ENCODE data around the gene SLC12A8. TPM values are rescaled to one million over a fixed set of nuclear protein-coding genes. Genes with fewer than 3 reads are reported as not detected.

The SLC12A8 gene
- total RNA-seq, 6 experiments from 2014 or later, result 8.5 to 23.4 (median 20.3) TPM

DNA sequence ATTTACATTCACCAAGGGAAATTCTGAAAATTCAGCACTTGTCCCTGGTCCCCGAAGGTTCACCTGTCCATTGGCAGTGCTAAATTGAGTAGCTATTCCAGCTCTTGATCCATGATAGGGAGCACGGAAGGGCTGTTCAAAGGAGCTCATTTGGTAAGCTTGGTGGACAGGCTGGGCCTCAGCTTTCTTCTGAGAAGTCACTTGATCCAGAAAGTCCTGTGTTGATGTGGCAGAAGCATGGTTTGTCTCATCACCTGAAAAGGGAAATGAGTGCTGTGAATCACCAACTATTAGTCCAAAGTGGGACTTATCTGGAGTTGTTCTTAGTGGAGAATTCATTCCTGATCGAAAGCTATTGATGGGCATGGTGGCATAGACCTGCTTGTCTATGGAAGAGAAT, 19.9 kb upstream of the SLC12A8 start:
- ATAC-seq, result no peak
- Histone ChIP-seq H3K27me3 (no peaks in the 10 kb centered on the region), H3K9me3 (no peaks in the 10 kb centered on the region), H3K4me1 (no peaks in the 10 kb centered on the region), H3K36me3 (peaks cover 0 to 14% (median under 1%) of the 10 kb centered on the region in 4 donors), H3K4me3 (no peak overlapping the region), H3K27ac (no peak overlapping the region)
- intact Hi-C loops (cut with DNase I), result no loop called here
- WGBS (ENCODE audit: insufficient coverage, low coverage, low lambda C conversion rate, missing lambda C conversion rate), result 86% methylated on average over 2 of the region's 3 CpGs
- no peak for TF ChIP-seq POLR2A (IDR thresholded peaks at IDR 0.05)
- TF ChIP-seq, protein P1, sequence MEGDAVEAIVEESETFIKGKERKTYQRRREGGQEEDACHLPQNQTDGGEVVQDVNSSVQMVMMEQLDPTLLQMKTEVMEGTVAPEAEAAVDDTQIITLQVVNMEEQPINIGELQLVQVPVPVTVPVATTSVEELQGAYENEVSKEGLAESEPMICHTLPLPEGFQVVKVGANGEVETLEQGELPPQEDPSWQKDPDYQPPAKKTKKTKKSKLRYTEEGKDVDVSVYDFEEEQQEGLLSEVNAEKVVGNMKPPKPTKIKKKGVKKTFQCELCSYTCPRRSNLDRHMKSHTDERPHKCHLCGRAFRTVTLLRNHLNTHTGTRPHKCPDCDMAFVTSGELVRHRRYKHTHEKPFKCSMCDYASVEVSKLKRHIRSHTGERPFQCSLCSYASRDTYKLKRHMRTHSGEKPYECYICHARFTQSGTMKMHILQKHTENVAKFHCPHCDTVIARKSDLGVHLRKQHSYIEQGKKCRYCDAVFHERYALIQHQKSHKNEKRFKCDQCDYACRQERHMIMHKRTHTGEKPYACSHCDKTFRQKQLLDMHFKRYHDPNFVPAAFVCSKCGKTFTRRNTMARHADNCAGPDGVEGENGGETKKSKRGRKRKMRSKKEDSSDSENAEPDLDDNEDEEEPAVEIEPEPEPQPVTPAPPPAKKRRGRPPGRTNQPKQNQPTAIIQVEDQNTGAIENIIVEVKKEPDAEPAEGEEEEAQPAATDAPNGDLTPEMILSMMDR (IDR thresholded peaks at IDR 0.05), result no peak
- no peak for DNase-seq

DNA sequence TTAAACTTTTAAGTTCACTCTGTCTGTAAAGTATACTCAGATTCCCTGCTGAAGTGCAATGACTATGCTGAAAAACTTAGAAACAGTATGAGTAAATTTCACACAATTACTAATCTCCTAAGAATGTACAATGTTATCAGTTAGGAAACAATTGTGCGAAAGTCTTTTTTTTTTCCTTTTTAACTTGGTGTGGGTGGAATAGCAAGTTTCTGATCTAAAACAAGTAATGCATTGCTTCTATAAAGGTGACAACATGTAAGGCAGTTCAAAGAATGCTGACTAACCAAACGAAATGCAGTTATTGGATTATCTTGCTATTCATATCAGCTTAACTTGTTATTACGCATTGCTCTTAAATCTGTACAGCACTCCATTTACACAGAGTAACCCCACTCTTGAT, 19.3 kb upstream of the SLC12A8 start:
- intact Hi-C loops (cut with DNase I), result no loop called here
- Histone ChIP-seq H3K27ac (no peak overlapping the region), H3K36me3 (peaks cover 0 to 15% (median under 1%) of the 10 kb centered on the region in 4 donors), H3K4me1 (no peaks in the 10 kb centered on the region), H3K4me3 (no peak overlapping the region), H3K27me3 (no peaks in the 10 kb centered on the region), H3K9me3 (no peaks in the 10 kb centered on the region)
- 91% methylated on average over 3 of the region's 3 CpGs for WGBS (ENCODE audit: insufficient coverage, low coverage, low lambda C conversion rate, missing lambda C conversion rate)
- TF ChIP-seq, protein P1 (IDR thresholded peaks at IDR 0.05), result no peak
- TF ChIP-seq POLR2A (IDR thresholded peaks at IDR 0.05), result no peak
- DNase-seq (no peak), ATAC-seq (no peak)

DNA sequence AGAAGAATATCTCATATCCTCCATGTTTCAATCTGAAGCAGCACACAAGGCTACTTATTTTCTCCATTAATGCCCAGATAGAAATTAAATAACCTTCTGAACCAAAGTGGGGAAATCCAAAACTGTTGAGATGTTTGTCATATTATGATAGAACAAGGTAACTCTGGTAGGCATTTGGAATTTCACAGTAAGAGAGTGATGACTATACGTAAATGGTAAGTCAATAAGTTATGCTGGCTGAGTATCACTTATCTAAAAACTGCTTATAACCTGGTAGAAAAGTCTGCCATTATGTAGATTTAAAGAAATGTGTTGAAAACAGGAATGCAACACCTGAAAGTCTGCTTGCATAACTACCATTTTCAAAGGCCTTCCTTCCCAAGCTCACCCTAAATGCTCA, 17.2 kb upstream of the SLC12A8 start:
- TF ChIP-seq, protein P1 (IDR thresholded peaks at IDR 0.05), result no peak
- no peak for TF ChIP-seq POLR2A (IDR thresholded peaks at IDR 0.05)
- H3K4me1 ChIP-seq, result no peaks in the 10 kb centered on the region
- DNase-seq (no peak), ATAC-seq (no peak)
- no peak overlapping the region for H3K4me3 ChIP-seq
- WGBS (ENCODE audit: insufficient coverage, low coverage, low lambda C conversion rate, missing lambda C conversion rate), result 95% methylated on average over 1 of the region's 1 CpG
- H3K9me3 ChIP-seq, result no peaks in the 10 kb centered on the region
- intact Hi-C loops (cut with DNase I), result no loop called here
- no peak overlapping the region for H3K27ac ChIP-seq
- peaks cover 0 to 15% (median under 1%) of the 10 kb centered on the region in 4 donors for H3K36me3 ChIP-seq
- H3K27me3 ChIP-seq, result no peaks in the 10 kb centered on the region

DNA sequence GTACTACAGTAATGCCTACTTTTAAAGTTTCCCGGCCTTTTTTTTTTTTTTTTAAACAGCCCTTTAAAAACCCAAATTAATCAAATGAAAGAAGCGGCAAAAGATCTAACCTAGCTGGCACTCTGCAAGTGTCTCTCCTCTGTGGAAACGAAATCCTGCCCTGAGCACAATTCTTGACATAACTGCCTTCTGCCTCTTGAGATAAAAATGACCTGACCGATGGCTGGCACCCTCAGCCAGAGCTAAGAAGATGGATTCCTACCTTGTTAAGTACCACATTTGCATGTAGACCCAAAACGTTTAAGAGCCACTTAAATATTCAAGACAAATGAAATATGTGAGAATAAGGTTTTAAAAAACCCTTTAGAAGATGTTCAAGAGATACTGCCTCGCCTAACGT, 16.6 kb upstream of the SLC12A8 start:
- no peaks in the 10 kb centered on the region for H3K4me1 ChIP-seq
- intact Hi-C loops (cut with DNase I), result no loop called here
- DNase-seq (no peak), ATAC-seq (no peak)
- TF ChIP-seq POLR2A (IDR thresholded peaks at IDR 0.05), result no peak
- TF ChIP-seq, protein P1 (IDR thresholded peaks at IDR 0.05), result no peak
- WGBS (ENCODE audit: insufficient coverage, low coverage, low lambda C conversion rate, missing lambda C conversion rate), result 83% methylated on average over 7 of the region's 7 CpGs
- H3K4me3 ChIP-seq, result no peak overlapping the region
- no peak overlapping the region for H3K27ac ChIP-seq
- H3K36me3 ChIP-seq, result peaks cover 0 to 15% (median under 1%) of the 10 kb centered on the region in 4 donors
- H3K27me3 ChIP-seq, result no peaks in the 10 kb centered on the region
- H3K9me3 ChIP-seq, result no peaks in the 10 kb centered on the region

DNA sequence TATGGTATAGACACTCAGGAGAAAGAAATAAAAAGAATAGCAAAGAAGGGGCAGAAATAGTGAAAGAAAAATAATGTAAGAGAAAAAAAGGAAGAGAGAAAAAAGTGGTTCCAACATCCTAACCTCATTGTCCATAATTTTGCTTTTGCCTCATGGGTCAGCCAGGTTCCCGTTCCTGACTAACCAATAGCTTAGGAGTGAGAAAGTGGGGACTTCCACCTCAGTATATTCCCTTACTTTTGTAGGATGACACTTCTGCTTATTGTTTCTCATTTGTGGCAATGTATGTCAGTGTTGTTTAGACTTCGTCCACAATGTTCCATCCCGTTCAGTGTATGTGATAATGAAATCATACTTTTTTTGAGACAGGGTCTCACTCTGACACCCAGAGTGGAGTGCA, 9.3 kb upstream of the SLC12A8 start:
- intact Hi-C loops (cut with DNase I), result no loop called here
- H3K27me3 ChIP-seq, result no peaks in the 10 kb centered on the region
- no peak overlapping the region for H3K27ac ChIP-seq
- ATAC-seq (no peak), DNase-seq (no peak)
- TF ChIP-seq, protein P1 (IDR thresholded peaks at IDR 0.05), result no peak
- TF ChIP-seq POLR2A (IDR thresholded peaks at IDR 0.05), result no peak
- H3K4me3 ChIP-seq, result no peak overlapping the region
- 49% methylated on average over 3 of the region's 3 CpGs for WGBS (ENCODE audit: insufficient coverage, low coverage, low lambda C conversion rate, missing lambda C conversion rate)
- H3K4me1 ChIP-seq, result no peaks in the 10 kb centered on the region
- no peaks in the 10 kb centered on the region for H3K36me3 ChIP-seq
- no peaks in the 10 kb centered on the region for H3K9me3 ChIP-seq

Data from right lobe of liver (tissue), 6 donors.